Measurements from ENCODE around the gene AURKAIP1.

DNA sequence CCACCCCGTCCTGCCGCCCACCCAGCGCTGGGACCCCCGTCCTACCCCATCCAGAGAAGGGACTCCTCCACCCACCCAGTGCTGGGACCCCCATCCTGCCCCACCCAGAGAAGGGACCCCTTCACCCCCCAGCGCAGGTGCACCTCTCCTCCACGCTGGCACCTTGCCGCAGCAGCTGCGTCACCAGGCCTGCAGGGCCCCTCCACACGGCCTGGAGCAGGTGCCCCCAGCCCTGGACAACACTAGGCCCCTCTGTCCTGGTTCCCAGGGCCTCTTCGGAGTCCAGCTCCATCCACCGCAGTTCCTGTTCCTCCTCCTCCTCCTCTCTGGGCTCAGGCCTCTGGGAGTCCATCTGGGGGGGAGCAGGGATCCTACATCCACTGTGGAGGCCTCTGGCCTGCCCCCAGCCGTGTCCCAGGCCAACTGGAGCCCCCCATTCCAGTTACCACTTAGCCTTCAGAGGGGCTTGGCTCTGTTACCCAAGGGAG, 45.7 kb upstream of the AURKAIP1 start:
- TF ChIP-seq, protein P1, sequence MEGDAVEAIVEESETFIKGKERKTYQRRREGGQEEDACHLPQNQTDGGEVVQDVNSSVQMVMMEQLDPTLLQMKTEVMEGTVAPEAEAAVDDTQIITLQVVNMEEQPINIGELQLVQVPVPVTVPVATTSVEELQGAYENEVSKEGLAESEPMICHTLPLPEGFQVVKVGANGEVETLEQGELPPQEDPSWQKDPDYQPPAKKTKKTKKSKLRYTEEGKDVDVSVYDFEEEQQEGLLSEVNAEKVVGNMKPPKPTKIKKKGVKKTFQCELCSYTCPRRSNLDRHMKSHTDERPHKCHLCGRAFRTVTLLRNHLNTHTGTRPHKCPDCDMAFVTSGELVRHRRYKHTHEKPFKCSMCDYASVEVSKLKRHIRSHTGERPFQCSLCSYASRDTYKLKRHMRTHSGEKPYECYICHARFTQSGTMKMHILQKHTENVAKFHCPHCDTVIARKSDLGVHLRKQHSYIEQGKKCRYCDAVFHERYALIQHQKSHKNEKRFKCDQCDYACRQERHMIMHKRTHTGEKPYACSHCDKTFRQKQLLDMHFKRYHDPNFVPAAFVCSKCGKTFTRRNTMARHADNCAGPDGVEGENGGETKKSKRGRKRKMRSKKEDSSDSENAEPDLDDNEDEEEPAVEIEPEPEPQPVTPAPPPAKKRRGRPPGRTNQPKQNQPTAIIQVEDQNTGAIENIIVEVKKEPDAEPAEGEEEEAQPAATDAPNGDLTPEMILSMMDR (conservative IDR thresholded peaks at IDR 0.05; ENCODE audit: low read depth, low read length), result no peak
- TF ChIP-seq POLR2A (IDR thresholded peaks at IDR 0.05; ENCODE audit: low read depth, low read length), result no peak
- no peak for TF ChIP-seq MAFK (IDR thresholded peaks at IDR 0.05; ENCODE audit: low read depth, low read length)
- TF ChIP-seq CEBPB (IDR thresholded peaks at IDR 0.05; ENCODE audit: low read depth, low read length), result no peak
- TF ChIP-seq, protein P2, sequence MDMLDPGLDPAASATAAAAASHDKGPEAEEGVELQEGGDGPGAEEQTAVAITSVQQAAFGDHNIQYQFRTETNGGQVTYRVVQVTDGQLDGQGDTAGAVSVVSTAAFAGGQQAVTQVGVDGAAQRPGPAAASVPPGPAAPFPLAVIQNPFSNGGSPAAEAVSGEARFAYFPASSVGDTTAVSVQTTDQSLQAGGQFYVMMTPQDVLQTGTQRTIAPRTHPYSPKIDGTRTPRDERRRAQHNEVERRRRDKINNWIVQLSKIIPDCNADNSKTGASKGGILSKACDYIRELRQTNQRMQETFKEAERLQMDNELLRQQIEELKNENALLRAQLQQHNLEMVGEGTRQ (IDR thresholded peaks at IDR 0.05; ENCODE audit: low read depth, low read length), result no peak
- TF ChIP-seq RFX5 (IDR thresholded peaks at IDR 0.05; ENCODE audit: low read depth, low read length), result no peak
- no peak for TF ChIP-seq CHD1 (IDR thresholded peaks at IDR 0.05; ENCODE audit: low read depth, low read length)
- no peak for TF ChIP-seq MAZ (IDR thresholded peaks at IDR 0.05; ENCODE audit: borderline replicate concordance, low read depth, low read length)
- TF ChIP-seq NFE2L2 (IDR thresholded peaks at IDR 0.05; ENCODE audit: low read depth, low read length), result no peak
- TF ChIP-seq RCOR1 (IDR thresholded peaks at IDR 0.05; ENCODE audit: insufficient replicate concordance, low read length), result no peak
- no peak for TF ChIP-seq BHLHE40 (IDR thresholded peaks at IDR 0.05; ENCODE audit: low read depth, low read length)
- no peak for TF ChIP-seq RAD21 (IDR thresholded peaks at IDR 0.05; ENCODE audit: low read length)
- no peak for TF ChIP-seq FOS (IDR thresholded peaks at IDR 0.05; ENCODE audit: low read depth, low read length)
- TF ChIP-seq MXI1 (IDR thresholded peaks at IDR 0.05; ENCODE audit: borderline replicate concordance, low read depth, low read length), result no peak
